Measurements from ENCODE around the gene TEKTIP1.

DNA sequence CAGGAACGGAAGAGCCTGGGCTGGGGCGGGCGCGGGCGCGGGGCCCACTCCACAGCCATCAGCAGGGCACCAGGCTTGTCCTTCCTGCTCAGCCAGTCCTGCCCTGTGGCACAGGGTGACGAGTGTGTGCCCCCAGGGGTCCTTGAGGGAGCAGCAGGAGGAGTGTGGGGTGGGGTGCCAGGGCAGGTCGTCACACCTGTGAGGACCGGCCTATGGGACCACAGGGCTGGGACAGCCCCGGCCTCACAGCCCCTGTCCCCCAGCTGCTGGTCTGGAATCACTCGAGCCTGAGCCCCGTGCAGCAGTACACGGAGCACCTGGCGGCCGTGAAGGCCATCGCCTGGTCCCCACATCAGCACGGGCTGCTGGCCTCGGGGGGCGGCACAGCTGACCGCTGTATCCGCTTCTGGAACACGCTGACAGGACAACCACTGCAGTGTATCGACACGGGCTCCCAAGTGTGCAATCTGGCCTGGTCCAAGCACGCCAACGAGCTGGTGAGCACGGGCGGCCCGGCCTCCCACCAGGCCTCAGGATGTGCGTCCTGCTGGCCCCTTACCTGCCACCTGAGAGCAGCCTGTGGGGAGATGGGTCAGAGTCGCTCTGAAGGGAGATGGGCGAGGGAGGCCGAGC is 6.7 kb upstream of the TEKTIP1 start:
- TF ChIP-seq, protein P1, sequence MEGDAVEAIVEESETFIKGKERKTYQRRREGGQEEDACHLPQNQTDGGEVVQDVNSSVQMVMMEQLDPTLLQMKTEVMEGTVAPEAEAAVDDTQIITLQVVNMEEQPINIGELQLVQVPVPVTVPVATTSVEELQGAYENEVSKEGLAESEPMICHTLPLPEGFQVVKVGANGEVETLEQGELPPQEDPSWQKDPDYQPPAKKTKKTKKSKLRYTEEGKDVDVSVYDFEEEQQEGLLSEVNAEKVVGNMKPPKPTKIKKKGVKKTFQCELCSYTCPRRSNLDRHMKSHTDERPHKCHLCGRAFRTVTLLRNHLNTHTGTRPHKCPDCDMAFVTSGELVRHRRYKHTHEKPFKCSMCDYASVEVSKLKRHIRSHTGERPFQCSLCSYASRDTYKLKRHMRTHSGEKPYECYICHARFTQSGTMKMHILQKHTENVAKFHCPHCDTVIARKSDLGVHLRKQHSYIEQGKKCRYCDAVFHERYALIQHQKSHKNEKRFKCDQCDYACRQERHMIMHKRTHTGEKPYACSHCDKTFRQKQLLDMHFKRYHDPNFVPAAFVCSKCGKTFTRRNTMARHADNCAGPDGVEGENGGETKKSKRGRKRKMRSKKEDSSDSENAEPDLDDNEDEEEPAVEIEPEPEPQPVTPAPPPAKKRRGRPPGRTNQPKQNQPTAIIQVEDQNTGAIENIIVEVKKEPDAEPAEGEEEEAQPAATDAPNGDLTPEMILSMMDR (IDR thresholded peaks at IDR 0.05) = no peak
- TF ChIP-seq POLR2AphosphoS5 (IDR thresholded peaks at IDR 0.05) (no peak), POLR2A (IDR thresholded peaks at IDR 0.05) (no peak), EP300 (IDR thresholded peaks at IDR 0.05) (no peak)

Measured in upper lobe of left lung (tissue), 4 donors.